ENCODE data around the gene SCN2B. TPM values are rescaled to one million over a fixed set of nuclear protein-coding genes. Genes with fewer than 3 reads are reported as not detected.

The SCN2B gene
- total and polyA plus RNA-seq, 10 of the 15 experiments (the other 5 are each of a cell fraction or from before 2014, with no cell fraction given): 0.01 TPM; not detected in 9

DNA sequence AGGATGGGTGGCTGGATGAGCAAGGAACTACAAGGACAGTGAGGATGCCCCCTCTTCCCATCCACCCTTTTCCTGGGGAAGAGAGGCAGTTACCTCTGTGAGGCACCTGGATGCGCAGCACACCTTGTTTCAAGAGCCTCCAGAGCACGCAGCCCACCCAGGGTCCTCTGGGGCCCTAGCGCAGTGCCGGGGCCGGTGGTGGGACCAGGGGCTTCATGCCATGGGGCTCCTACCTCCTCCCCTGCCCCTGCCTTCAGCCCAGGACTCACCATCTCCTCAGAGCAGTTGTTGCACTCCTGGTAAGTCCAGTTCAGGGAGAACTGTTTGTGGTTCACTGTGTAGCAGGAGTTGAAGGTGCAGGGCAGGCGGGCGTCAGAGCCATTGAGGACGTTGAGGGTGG lies 8.1 kb downstream of the SCN2B start (continued):
- TF ChIP-seq, protein P1, sequence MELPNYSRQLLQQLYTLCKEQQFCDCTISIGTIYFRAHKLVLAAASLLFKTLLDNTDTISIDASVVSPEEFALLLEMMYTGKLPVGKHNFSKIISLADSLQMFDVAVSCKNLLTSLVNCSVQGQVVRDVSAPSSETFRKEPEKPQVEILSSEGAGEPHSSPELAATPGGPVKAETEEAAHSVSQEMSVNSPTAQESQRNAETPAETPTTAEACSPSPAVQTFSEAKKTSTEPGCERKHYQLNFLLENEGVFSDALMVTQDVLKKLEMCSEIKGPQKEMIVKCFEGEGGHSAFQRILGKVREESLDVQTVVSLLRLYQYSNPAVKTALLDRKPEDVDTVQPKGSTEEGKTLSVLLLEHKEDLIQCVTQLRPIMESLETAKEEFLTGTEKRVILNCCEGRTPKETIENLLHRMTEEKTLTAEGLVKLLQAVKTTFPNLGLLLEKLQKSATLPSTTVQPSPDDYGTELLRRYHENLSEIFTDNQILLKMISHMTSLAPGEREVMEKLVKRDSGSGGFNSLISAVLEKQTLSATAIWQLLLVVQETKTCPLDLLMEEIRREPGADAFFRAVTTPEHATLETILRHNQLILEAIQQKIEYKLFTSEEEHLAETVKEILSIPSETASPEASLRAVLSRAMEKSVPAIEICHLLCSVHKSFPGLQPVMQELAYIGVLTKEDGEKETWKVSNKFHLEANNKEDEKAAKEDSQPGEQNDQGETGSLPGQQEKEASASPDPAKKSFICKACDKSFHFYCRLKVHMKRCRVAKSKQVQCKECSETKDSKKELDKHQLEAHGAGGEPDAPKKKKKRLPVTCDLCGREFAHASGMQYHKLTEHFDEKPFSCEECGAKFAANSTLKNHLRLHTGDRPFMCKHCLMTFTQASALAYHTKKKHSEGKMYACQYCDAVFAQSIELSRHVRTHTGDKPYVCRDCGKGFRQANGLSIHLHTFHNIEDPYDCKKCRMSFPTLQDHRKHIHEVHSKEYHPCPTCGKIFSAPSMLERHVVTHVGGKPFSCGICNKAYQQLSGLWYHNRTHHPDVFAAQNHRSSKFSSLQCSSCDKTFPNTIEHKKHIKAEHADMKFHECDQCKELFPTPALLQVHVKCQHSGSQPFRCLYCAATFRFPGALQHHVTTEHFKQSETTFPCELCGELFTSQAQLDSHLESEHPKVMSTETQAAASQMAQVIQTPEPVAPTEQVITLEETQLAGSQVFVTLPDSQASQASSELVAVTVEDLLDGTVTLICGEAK (IDR thresholded peaks at IDR 0.05; ENCODE audit: borderline replicate concordance): no peak

DNA sequence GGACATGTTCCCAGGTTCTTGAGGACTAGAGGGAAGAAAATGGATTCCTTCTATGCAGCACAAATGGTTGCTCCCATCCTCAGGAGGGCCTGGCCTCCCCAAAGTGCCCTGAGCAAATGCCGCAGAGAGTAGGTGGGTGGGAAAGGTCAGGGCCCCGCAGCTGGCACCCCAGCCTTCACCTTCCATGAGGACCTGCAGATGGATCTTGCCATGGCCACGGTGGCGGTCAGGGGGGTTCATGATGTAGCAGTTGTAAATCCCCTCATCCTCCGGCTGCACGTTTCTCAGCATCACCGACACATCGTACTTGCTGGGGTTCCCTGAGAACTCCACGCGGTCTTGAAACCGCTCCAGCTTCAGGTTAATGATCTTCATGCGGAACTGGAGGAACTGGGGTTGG lies 8.5 kb downstream of the SCN2B start:
- in situ Hi-C loops (cut with MboI): no loop called here
- no TSS peak for BruUV-seq (replicated peaks)
- RAD21 ChIA-PET (ENCODE audit: unreplicated experiment): interaction anchor here (1.1 kb wide), 1 partner anchor 31 kb away, joined by 3 read pairs; no protein-coding TSS in a partner anchor

More for the DNA sequence above, 8.5 kb downstream of the SCN2B start:
- ChIA-PET SMC1A (ENCODE audit: uncharacterized antibody, unreplicated experiment) (interaction anchor here (1.2 kb wide), 1 partner anchor 18 kb away, joined by 3 read pairs; no protein-coding TSS in a partner anchor), POLR2A (no interaction called here), CTCF (interaction anchor here (0.9 to 1.3 kb wide), 3 partner anchors 11 to 360 kb away, joined by 3 read pairs; no protein-coding TSS in a partner anchor)
- DNase-seq (ENCODE audit: low read depth, low spot score) (no peak), FAIRE-seq (no peak), ATAC-seq (no peak)
- WGBS (ENCODE audit: insufficient coverage, insufficient replicate concordance, low lambda C conversion rate, missing lambda C conversion rate): 64% methylated on average over 12 of the region's 12 CpGs
- no peaks in the 10 kb centered on the region for H3K4me1 ChIP-seq (ENCODE audit: control insufficient read depth, insufficient read depth, low read length)
- no peaks in the 10 kb centered on the region for H3K9me3 ChIP-seq (replicated peaks; ENCODE audit: control insufficient read depth, insufficient read depth, low read length)
- no peaks in the 10 kb centered on the region for H4K20me1 ChIP-seq (ENCODE audit: control insufficient read depth, insufficient read depth)
- TF ChIP-seq NFXL1 (IDR thresholded peaks at IDR 0.05; ENCODE audit: borderline replicate concordance): no peak
- no peak for TF ChIP-seq CEBPB (IDR thresholded peaks at IDR 0.05; ENCODE audit: borderline replicate concordance in 1 of 2, low read depth in 2 of 2, low read length in 2 of 2)
- no peak for TF ChIP-seq KDM1A (IDR thresholded peaks at IDR 0.05; ENCODE audit: borderline replicate concordance)
- H2AFZ ChIP-seq (ENCODE audit: control insufficient read depth, low read depth, low read length): no peak overlapping the region
- H3K4me2 ChIP-seq (ENCODE audit: control insufficient read depth, insufficient read depth): no peak overlapping the region
- H3K79me2 ChIP-seq (ENCODE audit: control insufficient read depth, insufficient read depth, low read length): no peaks in the 10 kb centered on the region
- no peak overlapping the region for H3K4me3 ChIP-seq
- no peaks in the 10 kb centered on the region for H3K36me3 ChIP-seq (ENCODE audit: control insufficient read depth in 2 of 2, insufficient read depth in 2 of 2, low read length in 1 of 2)
- no peak overlapping the region for H3K9ac ChIP-seq (ENCODE audit: control insufficient read depth, insufficient read depth, low read length)
- peaks cover 1 to 3% of the 10 kb centered on the region in 2 experiments; a peak in 3 of 4 replicates for H3K27me3 ChIP-seq (replicated peaks in 1 of 2; ENCODE audit: control insufficient read depth in 2 of 2, insufficient read depth in 2 of 2, low read length in 1 of 2)
- H3K27ac ChIP-seq (ENCODE audit: control insufficient read depth, insufficient read depth): no peak overlapping the region
- intact Hi-C loops (cut with micrococcal nuclease; ENCODE audit: unreplicated experiment): no loop called here
